Tibial nerve (tissue), 3 donors: ENCODE results near the gene PRIM2.
"Not testable (repeated sequence)": the region's sequence is repeated elsewhere in the genome, so short reads cannot be mapped to it uniquely, and the experiment has no call there.

Source experiments
- POLR2A ChIP-seq, 2 donors: fragments of 450-650 bp; IDR thresholded peaks; one replicate each; pipeline ENCODE4 v1.6.1; 2017; ENCODE audit warnings: antibody characterized with exemption in 2 of 2, mild to moderate bottlenecking in 2 of 2, moderate library complexity in 2 of 2
- TF ChIP-seq, protein P1 (sequence below), 5 experiments: fragments of 200-600 bp in 3 of 5; fragments of 450-650 bp in 2 of 5; sonication (generic) in 3 of 5; IDR thresholded peaks; one replicate each; pipeline ENCODE4 v1.5.1; 2016 to 2019; ENCODE audit warnings: antibody characterized with exemption in 5 of 5, mild to moderate bottlenecking in 3 of 5, moderate library complexity in 2 of 5

DNA sequence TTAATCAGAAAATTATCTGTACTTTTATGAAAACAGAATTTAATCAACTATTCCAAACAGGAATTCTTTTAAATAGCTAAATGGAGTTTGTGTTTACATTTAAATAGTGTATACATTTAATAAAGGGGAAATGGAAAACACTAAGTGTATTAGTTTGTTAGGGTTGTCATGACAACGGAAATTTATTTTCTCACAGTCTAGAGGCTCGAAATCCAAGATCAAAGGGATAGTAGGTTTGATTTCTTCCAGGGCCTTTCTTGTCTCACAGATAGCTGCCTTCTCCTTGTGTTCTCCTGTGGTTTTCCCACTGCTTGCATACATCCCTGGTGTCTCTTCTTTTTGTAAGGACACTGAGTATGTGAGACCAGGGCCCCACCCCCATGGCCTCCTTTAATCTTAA, 215.2 kb downstream of the PRIM2 start:
- TF ChIP-seq, protein P1, sequence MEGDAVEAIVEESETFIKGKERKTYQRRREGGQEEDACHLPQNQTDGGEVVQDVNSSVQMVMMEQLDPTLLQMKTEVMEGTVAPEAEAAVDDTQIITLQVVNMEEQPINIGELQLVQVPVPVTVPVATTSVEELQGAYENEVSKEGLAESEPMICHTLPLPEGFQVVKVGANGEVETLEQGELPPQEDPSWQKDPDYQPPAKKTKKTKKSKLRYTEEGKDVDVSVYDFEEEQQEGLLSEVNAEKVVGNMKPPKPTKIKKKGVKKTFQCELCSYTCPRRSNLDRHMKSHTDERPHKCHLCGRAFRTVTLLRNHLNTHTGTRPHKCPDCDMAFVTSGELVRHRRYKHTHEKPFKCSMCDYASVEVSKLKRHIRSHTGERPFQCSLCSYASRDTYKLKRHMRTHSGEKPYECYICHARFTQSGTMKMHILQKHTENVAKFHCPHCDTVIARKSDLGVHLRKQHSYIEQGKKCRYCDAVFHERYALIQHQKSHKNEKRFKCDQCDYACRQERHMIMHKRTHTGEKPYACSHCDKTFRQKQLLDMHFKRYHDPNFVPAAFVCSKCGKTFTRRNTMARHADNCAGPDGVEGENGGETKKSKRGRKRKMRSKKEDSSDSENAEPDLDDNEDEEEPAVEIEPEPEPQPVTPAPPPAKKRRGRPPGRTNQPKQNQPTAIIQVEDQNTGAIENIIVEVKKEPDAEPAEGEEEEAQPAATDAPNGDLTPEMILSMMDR (IDR thresholded peaks at IDR 0.05) = not testable (repeated sequence)
- not testable (repeated sequence) for TF ChIP-seq POLR2A (IDR thresholded peaks at IDR 0.05)
